K562 (cell line): ENCODE results near the gene FHL1. TPM values are rescaled to one million over a fixed set of nuclear protein-coding genes. Genes with fewer than 3 reads are reported as not detected.

Experiments used
- ATAC-seq: fragments of 200-7000 bp; cut with Tn5 transposase; 3 replicates; pipeline ENCODE4 v1.9.1; 2020; ENCODE audit warnings: moderate library complexity
- BruUV-seq: library from RNA; stranded (reverse); fragments of 400-500 nt; replicated peaks from 2 replicates; lab custom pipeline; 2021; lab: Mats Ljungman, UMichigan
- CTCF ChIA-PET: fragments of 300-600 bp; formaldehyde crosslinking; extraction: SDS; loops from one replicate; lab custom pipeline; 2021; ENCODE audit warnings: low intra/inter-chr PET ratio; lab: Yijun Ruan, JAX
- POLR2A ChIA-PET: fragments of 300-600, 350-650 bp; sonication (Branson Sonifier 250); formaldehyde crosslinking; extraction: SDS; loops from one replicate; lab custom pipeline; 2021; ENCODE audit warnings: antibody characterized with exemption, inconsistent platforms; lab: Yijun Ruan, JAX
- DNase-seq, 4 experiments: peaks; one replicate each; pipeline versions ENCODE4 v3.0.0 to v3.0.0-alpha.2; 2011 to 2018; ENCODE audit warnings: low spot score in 3 of 4, mixed read lengths in 3 of 4; ENCODE audit errors: extremely low read depth in 1 of 4
- FAIRE-seq: peaks from 2 replicates; lab custom pipeline; 2011; peaks lifted over from hg19 to GRCh38; lab: Jason Lieb, UNC
- H2AFZ ChIP-seq: 2 replicates; pipeline ENCODE4 v1.6.0; 2011; ENCODE audit warnings: low read depth, low read length, control low read depth, inconsistent platforms
- H3K27ac ChIP-seq: fragments of 200-600 bp; 3 replicates; pipeline ENCODE4 v1.8.0; 2011; ENCODE audit warnings: low read depth, mild to moderate bottlenecking, control low read depth, inconsistent platforms, low read length, moderate library complexity, mixed read lengths; ENCODE audit errors: extremely low read depth
- H3K27me3 ChIP-seq, 2 experiments: fragments of 300-600 bp in 1 of 2; 2 replicates in 1 of 2; 3 replicates in 1 of 2; pipeline versions ENCODE4 v1.6.0 to v1.8.0; 2011; ENCODE audit warnings: inconsistent platforms in 2 of 2, low read length in 2 of 2, mild to moderate bottlenecking in 1 of 2, mixed read lengths in 1 of 2, moderate library complexity in 1 of 2; ENCODE audit not compliant: control insufficient read depth in 2 of 2, insufficient read depth in 2 of 2
- H3K36me3 ChIP-seq: fragments of 300-600 bp; 3 replicates; pipeline ENCODE4 v1.8.0; 2011; ENCODE audit warnings: mild to moderate bottlenecking, low read length, inconsistent platforms; ENCODE audit not compliant: control insufficient read depth, insufficient read depth
- H3K4me1 ChIP-seq, 2 experiments: fragments of 200-600 bp in 1 of 2; replicated peaks in 1 of 2; 2 replicates in 1 of 2; 3 replicates in 1 of 2; pipeline versions ENCODE4 v1.5.1 to v1.8.0; 2011; ENCODE audit warnings: inconsistent platforms in 2 of 2, low read length in 2 of 2, mild to moderate bottlenecking in 1 of 2, mixed read lengths in 1 of 2, moderate library complexity in 1 of 2; ENCODE audit not compliant: control insufficient read depth in 2 of 2, insufficient read depth in 2 of 2
- H3K4me2 ChIP-seq: 2 replicates; pipeline ENCODE4 v1.6.1; 2011; ENCODE audit warnings: low read length, control low read depth, inconsistent platforms, mixed read lengths; ENCODE audit not compliant: insufficient read depth
- H3K4me3 ChIP-seq: fragments of 200-600 bp; sonication (generic), shearing (Covaris generic); 2 replicates; pipeline ENCODE4 v1.5.1; 2016; ENCODE audit warnings: control low read depth, inconsistent platforms
- H3K79me2 ChIP-seq: fragments of 200-600 bp; 3 replicates; pipeline ENCODE4 v1.8.0; 2011; ENCODE audit warnings: low read length, inconsistent platforms; ENCODE audit not compliant: control insufficient read depth, insufficient read depth
- H3K9ac ChIP-seq, 2 experiments: 2 replicates each; pipeline versions ENCODE4 v1.6.0 to v1.6.1; 2011; ENCODE audit warnings: low read depth in 2 of 2, low read length in 2 of 2, control low read depth in 1 of 2, inconsistent platforms in 1 of 2, mild to moderate bottlenecking in 1 of 2, mixed read lengths in 1 of 2; ENCODE audit not compliant: insufficient read depth in 1 of 2
- H3K9me1 ChIP-seq: one replicate; pipeline ENCODE4 v1.6.0; 2011; ENCODE audit warnings: inconsistent platforms, mild to moderate bottlenecking, low read length, moderate library complexity; ENCODE audit not compliant: control insufficient read depth, insufficient read depth
- H3K9me3 ChIP-seq: replicated peaks from 2 replicates; pipeline ENCODE4 v1.5.1; 2011; ENCODE audit warnings: low read depth, low read length, inconsistent platforms; ENCODE audit not compliant: control insufficient read depth, insufficient read depth
- H4K20me1 ChIP-seq: replicated peaks from 2 replicates; pipeline ENCODE4 v1.6.1; 2011; ENCODE audit warnings: low read length, inconsistent platforms, mixed read lengths; ENCODE audit not compliant: control insufficient read depth, insufficient read depth
- C11orf30 ChIP-seq: fragments of 450-650 bp; IDR thresholded peaks from 2 replicates; pipeline ENCODE4 v1.6.1; 2016; ENCODE audit warnings: low read depth, mild to moderate bottlenecking
- HMGN3 ChIP-seq: IDR thresholded peaks from 2 replicates; pipeline ENCODE4 v1.6.1; 2011; ENCODE audit warnings: borderline replicate concordance, low read depth, mild to moderate bottlenecking, mixed read lengths, low read length; ENCODE audit not compliant: insufficient read length; ENCODE audit errors: extremely low read depth
- MAFF ChIP-seq: IDR thresholded peaks from 2 replicates; pipeline ENCODE4 v1.6.1; 2012; ENCODE audit warnings: low read length, improper control_type of control experiment
- SMC3 ChIP-seq: conservative IDR thresholded peaks from 2 replicates; pipeline ENCODE4 v1.6.1; 2011; ENCODE audit warnings: low read depth, low read length, improper control_type of control experiment; ENCODE audit not compliant: insufficient read depth
- ZNF316 ChIP-seq: fragments of 450-650 bp; IDR thresholded peaks from 2 replicates; pipeline ENCODE4 v1.6.1; 2016
- WGBS: fragments of 100-300 bp; shearing (Covaris generic); methylation state at CpG from one replicate; pipeline ENCODE4 v1.1.6; 2016; ENCODE audit warnings: low coverage, mixed read lengths; ENCODE audit not compliant: insufficient coverage; ENCODE audit errors: missing lambda C conversion rate; 5-methylcytosine and 5-hydroxymethylcytosine counted together
- in situ Hi-C: fragments of 300-500 bp; cut with MboI; formaldehyde crosslinking; loops from 4 replicates; pipeline ENCODE4 v1.15.0; 2018; ENCODE audit warnings: inconsistent platforms, mixed read lengths
- intact Hi-C: fragments of 100-400 bp; cut with micrococcal nuclease; formaldehyde crosslinking; loops from 2 replicates; pipeline ENCODE4 v1.14.2; 2022
- polyA plus RNA-seq, 8 experiments: library from polyadenylated mRNA; depleted of rRNA in 4 of 8; stranded (reverse) in 5 of 8; unstranded in 3 of 8; fragments of >200 nt; fragmentation: Nextera tagmentation in 2 of 8; fragmentation: Illumina TruSeq in 1 of 8; extraction: Ambion mirVana in 2 of 8; extraction: Trizol in 1 of 8; gene quantifications; 2 replicates each; pipeline versions ENCODE4 v1.2.1 to v1.2.3, GENCODE V29; 2011 to 2014; ENCODE audit warnings: inconsistent platforms in 1 of 8, missing spikeins in 1 of 8
- total RNA-seq, 7 experiments: library from RNA; depleted of rRNA in 6 of 7; stranded (reverse); fragments of >200 nt in 6 of 7; fragmentation: Illumina TruSeq in 2 of 7; extraction: Trizol in 2 of 7; gene quantifications; 2 replicates each; pipeline versions ENCODE4 v1.2.1 to v1.2.3, GENCODE V29; 2011 to 2021; ENCODE audit warnings: low replicate concordance in 1 of 7
- TF ChIP-seq, protein P1 (sequence below): fragments of 250-450 bp; sonication (Bioruptor Pico); IDR thresholded peaks from 2 replicates; pipeline ENCODE4 v1.4.0; 2020; ENCODE audit warnings: borderline replicate concordance

Gene FHL1
- total and polyA plus RNA-seq, 9 of the 15 experiments (the other 6 are each of a cell fraction or from before 2014, with no cell fraction given), result 0.03 to 3.0 (median 0.13) TPM; not detected in 1

- H2AFZ ChIP-seq, result no peak overlapping the region
- H3K27ac ChIP-seq, result no peak overlapping the region
- CTCF ChIA-PET, result no interaction called here
- no peaks in the 10 kb centered on the region for H3K9me3 ChIP-seq
- no peak overlapping the region for H3K4me3 ChIP-seq
- in situ Hi-C loops, result no loop called here
- ATAC-seq (no peak), FAIRE-seq (no peak)
- no peaks in the 10 kb centered on the region for H3K79me2 ChIP-seq
- no peaks in the 10 kb centered on the region for H3K9me1 ChIP-seq
- no peaks in the 10 kb centered on the region for H3K36me3 ChIP-seq
- no TSS peak for BruUV-seq
- no peak overlapping the region for H3K9ac ChIP-seq
- TF ChIP-seq C11orf30, result peak; percentile 31; the same call in 1 of the 2 replicates
- TF ChIP-seq MAFF, result peak; percentile 34; the same call in 1 of the 2 replicates
- TF ChIP-seq ZNF316, result peak; percentile 52
- TF ChIP-seq, protein P1, sequence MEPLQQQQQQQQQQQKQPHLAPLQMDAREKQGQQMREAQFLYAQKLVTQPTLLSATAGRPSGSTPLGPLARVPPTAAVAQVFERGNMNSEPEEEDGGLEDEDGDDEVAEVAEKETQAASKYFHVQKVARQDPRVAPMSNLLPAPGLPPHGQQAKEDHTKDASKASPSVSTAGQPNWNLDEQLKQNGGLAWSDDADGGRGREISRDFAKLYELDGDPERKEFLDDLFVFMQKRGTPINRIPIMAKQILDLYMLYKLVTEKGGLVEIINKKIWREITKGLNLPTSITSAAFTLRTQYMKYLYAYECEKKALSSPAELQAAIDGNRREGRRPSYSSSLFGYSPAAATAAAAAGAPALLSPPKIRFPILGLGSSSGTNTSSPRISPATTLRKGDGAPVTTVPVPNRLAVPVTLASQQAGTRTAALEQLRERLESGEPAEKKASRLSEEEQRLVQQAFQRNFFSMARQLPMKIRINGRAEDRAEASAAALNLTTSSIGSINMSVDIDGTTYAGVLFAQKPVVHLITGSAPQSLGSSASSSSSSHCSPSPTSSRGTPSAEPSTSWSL (CRISPR knock-in tag), result no peak
- TF ChIP-seq SMC3, result no peak
- TF ChIP-seq HMGN3, result no peak
- TF ChIP-seq, all 486 proteins: peak for 3
- H4K20me1 ChIP-seq, result no peaks in the 10 kb centered on the region
- H3K4me1 ChIP-seq, result no peaks in the 10 kb centered on the region
- no peak overlapping the region for H3K4me2 ChIP-seq
- intact Hi-C loops, result no loop called here
- POLR2A ChIA-PET, result no interaction called here
- H3K27me3 ChIP-seq, result peaks cover 3 to 7% of the 10 kb centered on the region in 2 experiments; a peak in 3 of 5 replicates
- DNase-seq, result no peak
- WGBS, result 0% methylated on average over 3 of the region's 3 CpGs
Observed at GRCh38 chrX:136186023-136186413, 38.7 kb downstream of the FHL1 start.
